ENCODE results near the gene MGAT1. TPM values are rescaled to one million over a fixed set of nuclear protein-coding genes. Genes with fewer than 3 reads are reported as not detected.
"Not testable (repeated sequence)": the region's sequence is repeated elsewhere in the genome, so short reads cannot be mapped to it uniquely, and the experiment has no call there.

Gene MGAT1
- total RNA-seq, 2 experiments from 2014 or later, result 161 to 171 TPM

DNA sequence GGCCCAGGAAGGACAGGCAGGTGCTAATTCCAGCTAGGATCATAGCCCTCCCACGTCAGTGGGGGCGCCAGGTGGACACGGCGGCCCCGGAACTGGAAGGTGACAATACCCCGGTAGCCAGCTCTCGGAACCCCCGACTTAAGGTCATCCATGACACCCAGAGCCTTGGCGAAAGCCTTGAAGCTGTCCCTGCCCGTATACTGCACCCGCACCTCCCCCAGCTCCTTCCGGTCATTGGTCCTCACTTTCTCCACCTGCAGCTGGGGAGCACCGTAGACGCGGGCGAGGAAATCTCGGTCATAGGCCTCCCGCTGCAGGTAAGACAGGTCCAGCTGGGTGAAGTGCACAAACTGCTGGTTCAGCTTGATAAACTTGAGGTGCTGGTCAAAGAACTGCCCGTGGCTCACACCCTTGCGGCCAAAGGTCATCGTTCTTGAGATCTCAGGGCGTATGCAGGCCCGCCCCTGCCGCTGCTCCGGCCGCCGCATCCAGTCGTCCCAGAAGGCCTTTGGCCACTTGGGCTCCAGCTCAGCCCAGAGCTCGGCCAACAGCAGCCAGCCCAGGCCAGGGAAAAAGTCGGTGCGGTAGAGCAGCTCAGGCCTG, 10.9 kb downstream of the MGAT1 start:
- Mint-ChIP-seq H3K9me3 (no peaks in the 10 kb centered on the region), H3K27ac (no peak overlapping the region), H3K4me3 (no peak overlapping the region), H3K27me3 (no peaks in the 10 kb centered on the region), H3K36me3 (ENCODE audit: low read depth) (peaks cover 46% of the 10 kb centered on the region), H3K4me1 (ENCODE audit: low read depth) (peaks cover 55% of the 10 kb centered on the region)
- CTCF ChIA-PET, result no interaction called here
- POLR2A ChIA-PET, result interaction anchor here (1.0 to 1.3 kb wide), 2 partner anchors 10 to 25 kb away, joined by 3 read pairs; no protein-coding TSS in a partner anchor
- no peak for ATAC-seq
- TF ChIP-seq, protein P1, sequence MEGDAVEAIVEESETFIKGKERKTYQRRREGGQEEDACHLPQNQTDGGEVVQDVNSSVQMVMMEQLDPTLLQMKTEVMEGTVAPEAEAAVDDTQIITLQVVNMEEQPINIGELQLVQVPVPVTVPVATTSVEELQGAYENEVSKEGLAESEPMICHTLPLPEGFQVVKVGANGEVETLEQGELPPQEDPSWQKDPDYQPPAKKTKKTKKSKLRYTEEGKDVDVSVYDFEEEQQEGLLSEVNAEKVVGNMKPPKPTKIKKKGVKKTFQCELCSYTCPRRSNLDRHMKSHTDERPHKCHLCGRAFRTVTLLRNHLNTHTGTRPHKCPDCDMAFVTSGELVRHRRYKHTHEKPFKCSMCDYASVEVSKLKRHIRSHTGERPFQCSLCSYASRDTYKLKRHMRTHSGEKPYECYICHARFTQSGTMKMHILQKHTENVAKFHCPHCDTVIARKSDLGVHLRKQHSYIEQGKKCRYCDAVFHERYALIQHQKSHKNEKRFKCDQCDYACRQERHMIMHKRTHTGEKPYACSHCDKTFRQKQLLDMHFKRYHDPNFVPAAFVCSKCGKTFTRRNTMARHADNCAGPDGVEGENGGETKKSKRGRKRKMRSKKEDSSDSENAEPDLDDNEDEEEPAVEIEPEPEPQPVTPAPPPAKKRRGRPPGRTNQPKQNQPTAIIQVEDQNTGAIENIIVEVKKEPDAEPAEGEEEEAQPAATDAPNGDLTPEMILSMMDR (IDR thresholded peaks at IDR 0.05), result no peak
- intact Hi-C loops (cut with micrococcal nuclease), result no loop called here
- DNase-seq, result no peak

DNA sequence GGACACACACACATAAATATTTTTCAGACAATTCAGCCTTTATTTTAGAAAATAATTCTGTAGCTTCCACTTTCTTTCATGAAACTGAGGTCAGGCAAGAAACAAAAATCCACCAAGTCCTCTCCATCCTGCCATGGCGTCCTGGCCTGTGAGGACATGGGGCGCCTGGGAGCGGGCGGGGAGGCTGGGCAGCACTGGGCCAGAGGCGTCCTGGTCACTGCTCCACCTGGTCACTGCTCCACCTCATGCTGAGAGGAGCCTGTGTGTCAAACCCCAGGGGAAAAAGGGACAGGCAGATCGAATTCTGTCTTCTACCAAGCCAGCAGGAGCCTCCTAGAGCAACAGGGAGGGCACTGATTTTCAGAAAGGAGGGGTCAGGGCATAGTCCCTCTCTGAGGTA, 12.1 kb downstream of the MGAT1 start:
- Mint-ChIP-seq H3K4me3 (no peak overlapping the region), H3K36me3 (ENCODE audit: low read depth) (peaks cover 37% of the 10 kb centered on the region), H3K27me3 (no peaks in the 10 kb centered on the region), H3K9me3 (no peaks in the 10 kb centered on the region), H3K4me1 (ENCODE audit: low read depth) (peaks cover 56% of the 10 kb centered on the region), H3K27ac (peak overlapping the region; percentile 65)
- intact Hi-C loops (cut with micrococcal nuclease), result no loop called here
- ChIA-PET CTCF (interaction anchor here (1.3 kb wide), 1 partner anchor 171 kb away, joined by 3 read pairs; no protein-coding TSS in a partner anchor), POLR2A (interaction anchor here (1.0 to 1.2 kb wide), 2 partner anchors 11 to 40 kb away, joined by 3 read pairs; no protein-coding TSS in a partner anchor)
- DNase-seq (no peak), ATAC-seq (no peak)
- TF ChIP-seq, protein P1 (IDR thresholded peaks at IDR 0.05), result no peak

DNA sequence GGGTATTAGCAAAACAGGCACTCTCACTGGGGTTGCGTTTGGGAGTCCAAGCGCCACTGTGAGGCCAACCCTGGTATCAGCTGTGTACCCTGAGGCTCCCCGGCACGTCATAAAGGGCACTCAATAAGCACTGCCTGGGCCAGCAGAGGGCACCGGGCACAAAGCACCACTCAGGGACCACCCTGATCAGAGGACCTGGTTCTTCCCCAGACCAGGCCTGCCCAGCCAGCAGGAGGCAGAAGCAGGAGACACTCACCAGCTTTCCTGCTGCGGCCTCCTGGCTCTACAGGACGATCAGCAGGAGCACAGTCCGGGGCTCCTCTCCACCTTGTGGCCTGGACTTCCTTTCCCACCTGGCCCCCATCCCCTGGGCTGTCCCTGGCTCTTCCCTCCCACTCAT, 12.6 kb downstream of the MGAT1 start:
- TF ChIP-seq, protein P1 (IDR thresholded peaks at IDR 0.05), result peak; percentile 21
- Mint-ChIP-seq H3K36me3 (ENCODE audit: low read depth) (peaks cover 33% of the 10 kb centered on the region), H3K4me3 (no peak overlapping the region), H3K27me3 (no peaks in the 10 kb centered on the region), H3K27ac (peak overlapping the region; percentile 65), H3K9me3 (no peaks in the 10 kb centered on the region), H3K4me1 (ENCODE audit: low read depth) (peaks cover 55% of the 10 kb centered on the region)
- ATAC-seq, result peak; percentile 72
- ChIA-PET POLR2A (interaction anchor here (1.2 kb wide), 1 partner anchor 41 kb away, joined by 3 read pairs; no protein-coding TSS in a partner anchor), CTCF (interaction anchor here (1.3 kb wide), 1 partner anchor 171 kb away, joined by 3 read pairs; no protein-coding TSS in a partner anchor)
- intact Hi-C loops (cut with micrococcal nuclease), result no loop called here
- DNase-seq, result peak; percentile 67

DNA sequence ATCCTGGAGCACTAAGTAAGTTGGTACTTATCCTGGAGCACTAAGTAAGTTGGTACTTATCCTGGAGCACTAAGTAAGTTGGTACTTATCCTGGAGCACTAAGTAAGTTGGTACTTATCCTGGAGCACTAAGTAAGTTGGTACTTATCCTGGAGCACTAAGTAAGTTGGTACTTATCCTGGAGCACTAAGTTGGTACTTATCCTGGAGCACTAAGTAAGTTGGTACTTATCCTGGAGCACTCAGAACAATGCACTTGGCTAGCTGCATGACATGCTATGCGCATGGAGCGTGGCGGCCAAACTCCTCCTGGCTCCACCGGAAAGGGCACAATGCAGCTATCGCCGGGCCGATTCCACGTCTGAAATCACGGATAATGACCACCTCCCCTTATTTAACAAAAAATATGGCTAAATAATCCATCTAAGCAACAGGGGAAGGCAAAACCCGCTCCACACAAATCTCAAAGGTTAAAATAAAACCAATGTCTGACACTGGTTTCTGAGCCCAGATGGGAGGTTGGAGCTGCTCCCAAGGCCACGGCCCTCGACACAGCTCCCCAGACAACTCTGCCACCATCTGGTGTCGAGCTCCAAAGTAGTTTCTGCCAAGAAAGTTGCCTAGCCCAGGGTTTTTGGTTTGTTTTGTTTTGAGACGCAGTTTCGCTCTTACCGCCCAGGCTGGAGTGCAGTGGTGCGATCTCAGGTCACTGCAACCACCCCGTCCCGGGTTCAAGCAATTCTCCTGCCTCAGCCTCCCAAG, 13.8 kb downstream of the MGAT1 start:
- intact Hi-C loops (cut with micrococcal nuclease); ATAC-seq; H3K27me3 Mint-ChIP-seq; POLR2A ChIA-PET; H3K27ac Mint-ChIP-seq; H3K9me3 Mint-ChIP-seq; H3K4me3 Mint-ChIP-seq: not testable (repeated sequence)
- peaks cover 47% of the 10 kb centered on the region for H3K4me1 Mint-ChIP-seq (ENCODE audit: low read depth)
- CTCF ChIA-PET, result interaction anchor here (1.1 to 1.3 kb wide), 3 partner anchors 80 to 494 kb away, joined by 3 to 4 read pairs (median 3); no protein-coding TSS in a partner anchor
- peaks cover 28% of the 10 kb centered on the region for H3K36me3 Mint-ChIP-seq (ENCODE audit: low read depth)
- peak; percentile 7 for DNase-seq

DNA sequence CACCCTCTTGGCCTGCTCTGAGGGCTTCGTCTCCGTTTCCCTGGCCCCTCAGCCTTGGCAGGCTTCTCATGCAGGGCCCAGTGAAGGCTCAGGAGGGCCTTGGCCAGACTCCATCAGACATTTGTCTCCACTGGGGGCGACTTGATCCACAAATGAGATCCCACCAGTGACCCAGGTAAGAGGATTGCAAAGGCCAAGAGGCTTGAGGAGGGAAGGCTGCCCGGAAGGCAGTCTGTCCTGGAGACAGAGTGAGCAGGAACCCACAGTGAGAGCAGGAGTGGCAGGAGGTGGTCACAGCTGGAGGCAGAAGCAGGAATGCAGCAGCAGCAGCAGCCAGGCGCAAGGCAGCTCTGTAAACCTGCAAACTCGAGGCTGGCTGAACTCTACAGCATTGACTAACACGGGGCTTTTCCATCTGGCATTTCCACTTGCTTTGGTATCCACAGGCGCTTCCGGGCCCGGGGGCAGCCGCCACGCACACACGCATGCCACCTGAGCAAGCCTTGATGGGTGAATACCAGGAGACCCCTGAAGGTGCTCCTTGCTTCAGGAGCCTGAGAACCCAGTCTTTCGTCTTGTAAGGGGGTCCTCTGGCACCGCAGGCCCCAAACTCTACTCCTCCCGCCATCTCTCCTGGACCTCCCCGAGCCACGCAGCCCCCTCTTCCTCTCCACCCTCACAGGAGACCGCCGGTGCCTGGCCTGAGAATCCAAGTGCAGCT, 14.7 kb downstream of the MGAT1 start:
- POLR2A ChIA-PET, result interaction anchor here (0.6 to 2.1 kb wide), 2 partner anchors 15 to 43 kb away, joined by 3 to 4 read pairs; no protein-coding TSS in a partner anchor
- H3K27ac Mint-ChIP-seq, result peak overlapping the region; percentile 22
- no peak overlapping the region for H3K4me3 Mint-ChIP-seq
- H3K9me3 Mint-ChIP-seq, result no peaks in the 10 kb centered on the region
- no peaks in the 10 kb centered on the region for H3K27me3 Mint-ChIP-seq
- peaks cover 41% of the 10 kb centered on the region for H3K4me1 Mint-ChIP-seq (ENCODE audit: low read depth)
- CTCF ChIA-PET, result no interaction called here
- intact Hi-C loops (cut with micrococcal nuclease), result no loop called here
- TF ChIP-seq, protein P1 (IDR thresholded peaks at IDR 0.05), result no peak
- DNase-seq (peak; percentile 4), ATAC-seq (no peak)
- peaks cover 22% of the 10 kb centered on the region for H3K36me3 Mint-ChIP-seq (ENCODE audit: low read depth)

Data from activated CD8-positive, alpha-beta T cell treated with anti-CD3 and anti-CD28 coated beads for 36 hours (primary cell).